SU-DHL-6 (cell line): ENCODE results near the gene ZC3H18.

Experiments
- H2AFZ ChIP-seq: fragments of 200-600 bp; sonication (generic); 2 replicates; pipeline ENCODE4 v1.6.1; 2014; ENCODE audit warnings: low read depth, mild to moderate bottlenecking, moderate library complexity, mixed read lengths, antibody characterized with exemption, low read length; ENCODE audit not compliant: severe bottlenecking
- H3F3A ChIP-seq: fragments of 200-600 bp; shearing (Covaris generic); 2 replicates; pipeline ENCODE4 v1.6.0; 2016; ENCODE audit warnings: antibody characterized with exemption, mild to moderate bottlenecking; ENCODE audit not compliant: insufficient read depth
- H3K27ac ChIP-seq: fragments of 200-600 bp; sonication (generic); 2 replicates; pipeline ENCODE4 v1.5.1; 2016; ENCODE audit warnings: low read depth, mild to moderate bottlenecking, low read length, moderate library complexity, mixed read lengths
- H3K27me3 ChIP-seq: fragments of 200-600 bp; sonication (generic), shearing (Covaris generic); 2 replicates; pipeline ENCODE4 v1.6.0; 2014; ENCODE audit warnings: mild to moderate bottlenecking, low read length
- H3K36me3 ChIP-seq: fragments of 200-600 bp; sonication (generic); 2 replicates; pipeline ENCODE4 v1.6.1; 2014; ENCODE audit warnings: mild to moderate bottlenecking, low read length, mixed read lengths
- H3K4me2 ChIP-seq: fragments of 300-600, 200-600 bp; shearing (Covaris generic), sonication (generic); 2 replicates; pipeline ENCODE4 v1.6.0; 2014; ENCODE audit warnings: low read length, low read depth, mild to moderate bottlenecking; ENCODE audit not compliant: poor library complexity, severe bottlenecking
- H3K4me3 ChIP-seq: fragments of 200-600 bp; sonication (generic); 2 replicates; pipeline ENCODE4 v1.5.1; 2014; ENCODE audit warnings: antibody characterized with exemption, low read length, mild to moderate bottlenecking, mixed read lengths; ENCODE audit not compliant: insufficient read depth, poor library complexity, severe bottlenecking
- H3K79me2 ChIP-seq: fragments of 200-600 bp; sonication (generic); 2 replicates; pipeline ENCODE4 v1.6.1; 2014; ENCODE audit warnings: mild to moderate bottlenecking, low read length, moderate library complexity; ENCODE audit not compliant: insufficient read depth
- H3K9ac ChIP-seq: fragments of 200-600 bp; sonication (generic); 2 replicates; pipeline ENCODE4 v1.7.0; 2014; ENCODE audit warnings: mild to moderate bottlenecking, low read length
- H3K9me2 ChIP-seq: fragments of 200-600 bp; sonication (generic); replicated peaks from 2 replicates; pipeline ENCODE4 v1.6.1; 2014; ENCODE audit warnings: low read length; ENCODE audit not compliant: insufficient read depth
- H3K9me3 ChIP-seq: fragments of 200-600 bp; sonication (generic); 2 replicates; pipeline ENCODE4 v1.6.1; 2014; ENCODE audit warnings: low read length, mixed read lengths; ENCODE audit not compliant: insufficient read depth
- H4K20me1 ChIP-seq: fragments of 200-600 bp; sonication (generic); 2 replicates; pipeline ENCODE4 v1.6.1; 2014; ENCODE audit warnings: low read depth, mild to moderate bottlenecking, antibody characterized with exemption, low read length, moderate library complexity, mixed read lengths
- CTCF ChIP-seq: fragments of 200-600 bp; sonication (generic); IDR thresholded peaks from one replicate; pipeline ENCODE4 v1.5.1; 2017; ENCODE audit warnings: antibody characterized with exemption, mild to moderate bottlenecking, low read length, moderate library complexity; ENCODE audit not compliant: insufficient read depth, poor library complexity, severe bottlenecking
- EZH2phosphoT487 ChIP-seq: fragments of 200-600 bp; sonication (generic), shearing (Covaris generic); conservative IDR thresholded peaks from 2 replicates; pipeline ENCODE4 v1.6.1; 2018; ENCODE audit warnings: mild to moderate bottlenecking, antibody characterized with exemption, low read length, moderate library complexity, mixed read lengths

ZC3H18 gene

GRCh38 chr16:88531346-88531745 is 38.9 kb upstream of the ZC3H18 start:
- H3F3A ChIP-seq = no peaks in the 10 kb centered on the region
- H3K79me2 ChIP-seq = no peaks in the 10 kb centered on the region
- TF ChIP-seq CTCF (no peak), EZH2phosphoT487 (no peak)
- H3K9me3 ChIP-seq = no peaks in the 10 kb centered on the region
- H3K4me2 ChIP-seq = no peak overlapping the region
- H3K9me2 ChIP-seq = no peaks in the 10 kb centered on the region
- no peak overlapping the region for H3K27ac ChIP-seq
- H2AFZ ChIP-seq = no peak overlapping the region
- no peak overlapping the region for H3K4me3 ChIP-seq
- no peaks in the 10 kb centered on the region for H3K36me3 ChIP-seq
- no peaks in the 10 kb centered on the region for H3K27me3 ChIP-seq
- H4K20me1 ChIP-seq = no peaks in the 10 kb centered on the region
- H3K9ac ChIP-seq = no peak overlapping the region

GRCh38 chr16:88531931-88532433 is 38.2 kb upstream of the ZC3H18 start:
- no peak for TF ChIP-seq CTCF
- TF ChIP-seq EZH2phosphoT487 = no peak
- H3K9me3 ChIP-seq = no peaks in the 10 kb centered on the region

GRCh38 chr16:88532434-88533241 is 37.6 kb upstream of the ZC3H18 start:
- Histone ChIP-seq H3F3A (no peaks in the 10 kb centered on the region), H3K9me2 (no peaks in the 10 kb centered on the region), H3K27ac (no peak overlapping the region), H2AFZ (no peak overlapping the region), H3K79me2 (no peaks in the 10 kb centered on the region), H4K20me1 (no peaks in the 10 kb centered on the region), H3K4me3 (no peak overlapping the region), H3K27me3 (no peaks in the 10 kb centered on the region), H3K9me3 (no peaks in the 10 kb centered on the region), H3K36me3 (no peaks in the 10 kb centered on the region), H3K9ac (no peak overlapping the region), H3K4me2 (no peak overlapping the region)
- TF ChIP-seq EZH2phosphoT487 (no peak), CTCF (no peak)

More at GRCh38 chr16:88531931-88532433, 38.2 kb upstream of the ZC3H18 start:
- H3K4me2 ChIP-seq = no peak overlapping the region
- H3K27ac ChIP-seq = no peak overlapping the region
- no peaks in the 10 kb centered on the region for H3K27me3 ChIP-seq
- H3K9me2 ChIP-seq = no peaks in the 10 kb centered on the region
- no peaks in the 10 kb centered on the region for H4K20me1 ChIP-seq
- no peak overlapping the region for H3K9ac ChIP-seq
- H3F3A ChIP-seq = no peaks in the 10 kb centered on the region
- H3K79me2 ChIP-seq = no peaks in the 10 kb centered on the region
- H3K4me3 ChIP-seq = no peak overlapping the region
- H2AFZ ChIP-seq = no peak overlapping the region
- H3K36me3 ChIP-seq = no peaks in the 10 kb centered on the region
